Fibroblast of mammary gland (primary cell): ENCODE measurements around the gene NCAN.
"Not testable (repeated sequence)": the region's sequence is repeated elsewhere in the genome, so short reads cannot be mapped to it uniquely, and the experiment has no call there.

Experiments used
- DNase-seq: peaks from one replicate; pipeline ENCODE4 v3.0.0-alpha.2; 2010; ENCODE audit warnings: low read depth
- H3K4me3 ChIP-seq: 2 replicates; pipeline ENCODE4 v1.5.1; 2011; ENCODE audit warnings: low read depth, mild to moderate bottlenecking, low read length, moderate library complexity; ENCODE audit not compliant: control insufficient read depth
- CTCF ChIP-seq: conservative IDR thresholded peaks from 2 replicates; pipeline ENCODE4 v1.5.1; 2011; ENCODE audit warnings: low read depth, low read length, inconsistent platforms; ENCODE audit not compliant: control insufficient read depth, insufficient read depth

Gene NCAN

DNA sequence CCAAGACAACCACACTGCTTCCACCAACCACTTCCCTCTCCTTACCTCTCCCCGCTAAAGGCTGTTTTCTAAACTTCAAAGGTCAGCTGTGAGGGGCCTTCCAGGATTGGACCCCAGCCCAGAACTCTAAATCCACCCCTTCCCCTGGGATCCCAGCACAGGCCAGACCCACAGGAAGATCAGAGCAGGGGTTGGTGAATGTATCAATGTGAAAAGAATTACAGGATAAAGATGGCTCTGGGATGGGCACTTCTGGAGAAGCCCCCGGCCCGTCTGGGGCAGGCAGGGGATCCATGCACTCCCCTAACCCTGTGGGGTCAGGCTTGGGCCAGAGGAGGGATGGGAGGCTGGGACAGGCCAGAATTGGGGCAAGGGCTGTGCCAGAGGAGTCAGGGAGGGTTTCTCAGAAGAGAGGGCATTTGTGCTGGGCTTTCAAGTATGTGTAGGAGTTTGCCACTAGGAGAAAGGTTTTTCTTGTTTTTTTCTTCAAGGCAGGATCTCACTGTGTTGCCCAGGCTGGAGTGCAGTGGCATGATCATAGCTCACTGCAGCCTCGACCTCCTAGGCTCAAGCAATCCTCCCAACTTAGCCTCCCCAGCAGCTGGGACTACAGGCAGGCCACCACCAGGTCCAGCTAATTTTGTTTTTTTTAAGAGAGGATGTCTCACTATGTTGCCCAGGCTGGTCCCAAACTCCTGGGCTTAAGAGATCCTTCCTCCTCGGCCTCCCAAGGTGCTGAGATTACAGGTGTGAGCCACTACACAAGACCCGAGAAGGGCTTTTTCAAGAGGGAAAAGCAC, 40.7 kb upstream of the NCAN start:
- no peak overlapping the region for H3K4me3 ChIP-seq
- DNase-seq: no peak
- TF ChIP-seq CTCF: no peak

DNA sequence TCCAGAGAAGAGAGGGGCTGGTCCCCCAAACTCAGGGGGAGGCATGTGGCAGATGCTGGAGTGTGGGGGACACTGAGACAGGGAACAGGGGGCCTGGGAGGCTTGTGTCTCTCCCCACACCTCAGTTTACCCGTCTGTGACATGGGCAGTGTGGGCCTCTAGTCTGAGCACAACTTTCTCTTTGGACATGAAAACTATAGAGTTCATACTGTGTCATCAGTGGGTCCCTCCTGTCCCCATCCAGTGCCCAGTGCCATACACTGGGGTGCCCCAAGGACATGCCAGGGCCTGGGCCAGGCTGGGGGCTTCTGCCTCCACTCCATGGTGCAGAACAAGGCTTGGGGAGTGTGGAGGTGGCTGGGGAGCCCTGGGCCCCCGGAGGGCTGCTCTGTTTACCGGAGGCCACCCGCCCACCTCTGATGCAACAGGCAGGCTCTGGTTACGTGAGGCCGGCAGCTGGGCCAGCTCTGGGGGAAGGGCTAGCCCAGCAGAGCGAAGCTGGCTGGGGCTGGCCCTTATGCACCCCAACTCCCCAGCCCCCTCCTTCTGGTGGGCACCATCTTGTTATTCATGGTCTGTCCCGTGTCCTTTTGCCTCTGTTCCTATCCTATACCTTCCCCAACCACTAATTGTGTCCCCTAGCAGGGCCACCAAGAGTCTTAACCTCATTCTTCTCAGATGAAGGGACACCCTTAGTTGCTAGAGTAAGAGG, 39.8 kb upstream of the NCAN start:
- peak; percentile 42 for DNase-seq
- no peak for TF ChIP-seq CTCF

DNA sequence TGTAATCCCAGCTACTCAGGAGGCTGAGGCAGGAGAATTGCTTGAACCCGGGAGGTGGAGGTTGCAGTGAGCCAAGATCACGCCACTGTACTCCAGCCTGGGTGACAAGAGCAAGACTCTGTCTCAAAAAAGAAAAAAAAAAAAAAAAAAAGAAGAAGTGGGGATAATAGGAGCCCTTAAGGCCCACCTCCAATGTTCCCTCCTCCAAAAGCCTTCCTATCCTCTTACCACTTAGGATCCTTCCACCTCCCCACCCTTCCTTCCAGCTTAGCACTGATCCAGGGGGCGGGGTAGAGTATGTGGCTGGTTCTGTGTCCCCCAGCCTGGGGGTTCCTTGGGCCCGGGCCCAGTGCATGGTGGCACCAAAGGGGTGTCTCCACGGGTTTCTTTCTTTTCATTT, 38.5 kb upstream of the NCAN start:
- not testable (repeated sequence) for DNase-seq, H3K4me3 ChIP-seq

More for the DNA sequence above, 39.8 kb upstream of the NCAN start:
- H3K4me3 ChIP-seq: no peak overlapping the region

DNA sequence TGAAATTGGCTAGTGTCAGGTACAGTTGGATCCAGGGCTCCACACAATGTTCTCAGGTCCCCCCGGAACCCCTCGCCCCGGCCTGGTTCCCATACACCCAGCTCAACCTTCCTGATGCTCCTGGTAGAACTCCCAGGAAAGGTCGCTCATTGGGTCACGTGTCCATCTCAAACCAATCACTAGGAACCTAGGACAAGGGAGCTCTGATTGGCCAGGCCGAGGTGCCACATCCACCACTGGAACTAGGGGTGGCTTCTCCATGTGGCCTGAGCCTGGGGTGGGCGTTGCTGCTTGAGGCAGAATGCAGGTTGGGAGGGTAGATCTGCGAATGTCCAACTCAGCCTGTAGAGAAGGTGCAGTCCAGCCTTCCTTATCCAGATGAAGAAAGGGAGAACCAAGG, 34.8 kb upstream of the NCAN start:
- H3K4me3 ChIP-seq: no peak overlapping the region
- no peak for TF ChIP-seq CTCF
- peak; percentile 13 for DNase-seq

DNA sequence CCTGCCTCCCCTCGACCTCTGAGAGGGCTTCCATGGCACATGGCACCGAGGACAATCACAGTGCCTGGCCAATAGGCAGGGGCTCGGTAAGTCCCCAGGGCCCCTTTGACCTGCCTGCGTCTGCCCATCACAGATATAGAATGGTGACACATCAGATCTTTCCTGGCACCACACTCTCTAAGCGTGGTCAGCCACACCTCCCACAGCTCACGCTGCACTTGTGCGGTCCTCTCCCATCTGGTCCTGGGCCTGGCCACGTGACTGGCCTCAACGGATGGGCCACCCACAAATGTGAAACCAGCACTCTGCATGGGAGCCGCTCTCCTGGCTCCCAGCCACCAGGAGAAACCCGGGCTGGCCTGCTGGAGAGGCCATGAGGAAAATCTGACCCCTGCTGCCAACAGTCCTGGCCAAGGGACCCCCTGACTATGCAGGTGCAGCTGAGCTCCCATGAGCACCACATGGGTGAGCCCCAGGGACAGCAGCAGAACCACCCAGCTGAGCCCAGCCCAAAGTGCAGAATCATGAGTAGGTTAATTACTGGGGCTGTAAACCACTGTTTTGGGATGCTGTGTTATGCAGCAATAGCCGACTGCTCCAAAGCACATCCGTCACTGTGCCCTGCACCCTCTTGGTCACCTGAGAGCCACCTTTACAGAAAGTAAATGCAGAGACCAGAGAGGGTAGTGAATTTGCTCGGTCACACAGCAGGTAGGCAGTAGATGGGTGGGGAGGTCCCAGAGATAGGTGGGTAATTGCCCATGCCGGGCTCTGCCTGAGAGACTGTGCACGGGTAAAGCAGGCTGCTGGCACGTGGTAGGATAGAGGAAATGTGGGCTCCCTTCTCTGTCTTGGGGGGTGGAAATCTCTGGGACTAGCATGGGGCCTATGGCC, 32.0 kb upstream of the NCAN start:
- H3K4me3 ChIP-seq: no peak overlapping the region
- peak; percentile 20 for DNase-seq
- no peak for TF ChIP-seq CTCF

- no peak overlapping the region for H3K4me3 ChIP-seq
- no peak for TF ChIP-seq CTCF
- no peak for DNase-seq
Observed at GRCh38 chr19:19181488-19181998, 30.2 kb upstream of the NCAN start.
